ENCODE measurements around the gene ANKRD33B.

- TF ChIP-seq, protein P1, sequence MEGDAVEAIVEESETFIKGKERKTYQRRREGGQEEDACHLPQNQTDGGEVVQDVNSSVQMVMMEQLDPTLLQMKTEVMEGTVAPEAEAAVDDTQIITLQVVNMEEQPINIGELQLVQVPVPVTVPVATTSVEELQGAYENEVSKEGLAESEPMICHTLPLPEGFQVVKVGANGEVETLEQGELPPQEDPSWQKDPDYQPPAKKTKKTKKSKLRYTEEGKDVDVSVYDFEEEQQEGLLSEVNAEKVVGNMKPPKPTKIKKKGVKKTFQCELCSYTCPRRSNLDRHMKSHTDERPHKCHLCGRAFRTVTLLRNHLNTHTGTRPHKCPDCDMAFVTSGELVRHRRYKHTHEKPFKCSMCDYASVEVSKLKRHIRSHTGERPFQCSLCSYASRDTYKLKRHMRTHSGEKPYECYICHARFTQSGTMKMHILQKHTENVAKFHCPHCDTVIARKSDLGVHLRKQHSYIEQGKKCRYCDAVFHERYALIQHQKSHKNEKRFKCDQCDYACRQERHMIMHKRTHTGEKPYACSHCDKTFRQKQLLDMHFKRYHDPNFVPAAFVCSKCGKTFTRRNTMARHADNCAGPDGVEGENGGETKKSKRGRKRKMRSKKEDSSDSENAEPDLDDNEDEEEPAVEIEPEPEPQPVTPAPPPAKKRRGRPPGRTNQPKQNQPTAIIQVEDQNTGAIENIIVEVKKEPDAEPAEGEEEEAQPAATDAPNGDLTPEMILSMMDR (IDR thresholded peaks at IDR 0.05): no peak
- TF ChIP-seq POLR2A (IDR thresholded peaks at IDR 0.05) (no peak), POLR2AphosphoS5 (IDR thresholded peaks at IDR 0.05; ENCODE audit: insufficient read depth in 1 of 2, low read depth in 1 of 2) (no peak)
These were observed 136.6 kb downstream of the ANKRD33B start for GRCh38 chr5:10700516-10700915.

All from vagina (tissue), 2 donors.